HEK293T (cell line): ENCODE data around the gene VRK2.

ENCODE experiments used
- CTBP1 ChIP-seq: fragments of 450-650 bp; IDR thresholded peaks from 2 replicates; pipeline ENCODE4 v1.6.1; 2016; ENCODE audit warnings: borderline replicate concordance
- FOXA1 ChIP-seq: fragments of 450-650 bp; IDR thresholded peaks from 2 replicates; pipeline ENCODE4 v1.6.1; 2016; ENCODE audit warnings: mild to moderate bottlenecking
- FOXK2 ChIP-seq: fragments of 450-650 bp; IDR thresholded peaks from 2 replicates; pipeline ENCODE4 v1.6.1; 2016; ENCODE audit warnings: mild to moderate bottlenecking
- NFRKB ChIP-seq: fragments of 450-650 bp; IDR thresholded peaks from 2 replicates; pipeline ENCODE4 v1.6.1; 2016; ENCODE audit warnings: mild to moderate bottlenecking, moderate library complexity
- SP1 ChIP-seq: fragments of 450-650 bp; IDR thresholded peaks from 2 replicates; pipeline ENCODE4 v1.6.1; 2017
- TARDBP ChIP-seq: fragments of 450-650 bp; IDR thresholded peaks from 2 replicates; pipeline ENCODE4 v1.6.1; 2016
- ZNF384 ChIP-seq: fragments of 450-650 bp; IDR thresholded peaks from 2 replicates; pipeline ENCODE4 v1.6.1; 2016

DNA sequence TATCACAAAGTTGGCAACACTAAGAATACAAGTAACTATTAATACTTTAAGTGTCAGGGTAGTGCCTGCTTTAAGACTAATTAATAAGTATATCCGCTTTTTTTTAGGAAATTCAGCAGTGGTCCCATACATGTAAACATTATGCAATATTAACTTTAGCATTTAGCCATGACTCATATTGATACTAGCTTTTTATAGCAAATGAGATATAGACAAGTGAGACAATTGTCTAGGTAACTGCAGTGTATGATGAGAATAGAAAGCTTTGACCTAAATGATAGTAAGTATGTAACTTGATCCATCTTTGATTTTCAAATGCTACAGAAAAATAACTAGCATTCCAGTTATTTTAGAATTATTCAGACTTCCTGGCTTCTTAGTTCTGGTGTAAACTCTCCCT, 27.4 kb upstream of the VRK2 start:
- TF ChIP-seq ZNF384, result no peak
- TF ChIP-seq FOXA1, result no peak
- no peak for TF ChIP-seq SP1
- no peak for TF ChIP-seq NFRKB
- TF ChIP-seq CTBP1, result no peak
- no peak for TF ChIP-seq TARDBP
- no peak for TF ChIP-seq FOXK2
